Activated T-cell treated with anti-CD3 and anti-CD28 coated beads for 48 hours (primary cell): ENCODE measurements around the gene SERPINB4.
"Not testable (repeated sequence)": the region's sequence is repeated elsewhere in the genome, so short reads cannot be mapped to it uniquely, and the experiment has no call there.

Experiments
- DNase-seq: peaks from one replicate; pipeline ENCODE4 v3.0.0-alpha.2; 2020; ENCODE audit warnings: low read depth

Gene SERPINB4

DNA sequence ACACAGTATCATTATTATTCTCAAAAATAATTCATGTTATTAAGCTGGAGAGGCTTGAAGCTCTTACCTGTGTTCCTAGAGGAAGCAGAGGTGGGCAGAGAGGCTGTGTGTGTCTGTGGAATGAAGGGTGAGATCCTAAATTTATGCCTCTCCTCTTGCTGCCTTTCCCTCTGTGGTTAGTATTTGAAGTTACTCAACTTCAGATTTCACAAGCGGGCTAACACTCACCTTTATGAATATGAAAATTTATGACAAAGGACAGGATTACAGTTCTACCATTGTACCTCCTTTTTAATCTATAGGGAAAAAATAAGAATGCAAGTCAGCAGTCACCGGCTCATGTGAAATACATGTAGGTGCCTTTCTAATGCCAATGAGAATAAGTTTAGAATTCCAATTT, at the start of gene SERPINB4:
Gene SERPINB4, minus strand, starts transcription at position 115 of the 400 bp plus-strand sequence. CDS start 679 bp downstream, outside the sequence.
- DNase-seq, result not testable (repeated sequence)

- DNase-seq, result no peak
These were observed 45.0 kb upstream of the SERPINB4 start for GRCh38 chr18:63689064-63689463.

DNA sequence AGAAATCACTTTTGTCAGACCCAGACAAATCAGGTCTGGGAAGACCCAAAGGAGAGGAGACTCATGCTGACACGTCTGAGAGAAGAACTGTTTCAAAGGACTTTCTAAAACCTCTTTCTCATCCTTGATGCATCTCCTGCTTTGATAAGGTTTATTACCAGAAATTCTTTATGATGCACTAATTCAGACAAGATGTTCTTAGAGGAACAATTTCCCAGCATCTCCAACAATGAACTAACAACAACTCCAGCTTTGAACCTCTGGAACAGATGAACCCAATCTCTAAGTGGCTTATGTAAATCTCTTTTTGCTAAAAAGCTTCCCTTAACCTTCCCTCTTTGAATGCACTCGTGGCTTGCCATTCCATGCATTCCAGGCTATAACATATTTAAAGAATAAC, 42.8 kb upstream of the SERPINB4 start:
- no peak for DNase-seq

- DNase-seq, result no peak
These were observed 40.7 kb upstream of the SERPINB4 start for GRCh38 chr18:63684718-63685117.

DNA sequence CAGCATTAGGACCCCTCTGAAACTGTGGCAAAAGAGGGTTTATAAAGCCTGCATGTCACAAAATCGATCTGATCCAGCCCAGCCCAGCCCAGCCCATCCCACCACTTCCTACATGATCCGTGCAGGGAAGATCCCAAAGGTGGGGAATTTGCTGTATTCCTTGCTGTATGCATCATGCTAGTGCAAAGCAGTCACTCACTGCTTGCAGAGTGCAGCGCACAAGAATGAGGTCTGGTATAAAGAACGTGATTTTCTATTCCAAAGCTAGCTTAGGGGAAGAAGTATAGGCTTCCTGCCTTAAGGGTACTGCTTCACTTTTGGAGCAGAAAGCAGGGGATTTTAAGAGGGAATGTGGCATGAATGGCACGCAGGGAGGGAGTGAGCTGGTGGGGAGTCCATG, 39.8 kb upstream of the SERPINB4 start:
- no peak for DNase-seq

DNA sequence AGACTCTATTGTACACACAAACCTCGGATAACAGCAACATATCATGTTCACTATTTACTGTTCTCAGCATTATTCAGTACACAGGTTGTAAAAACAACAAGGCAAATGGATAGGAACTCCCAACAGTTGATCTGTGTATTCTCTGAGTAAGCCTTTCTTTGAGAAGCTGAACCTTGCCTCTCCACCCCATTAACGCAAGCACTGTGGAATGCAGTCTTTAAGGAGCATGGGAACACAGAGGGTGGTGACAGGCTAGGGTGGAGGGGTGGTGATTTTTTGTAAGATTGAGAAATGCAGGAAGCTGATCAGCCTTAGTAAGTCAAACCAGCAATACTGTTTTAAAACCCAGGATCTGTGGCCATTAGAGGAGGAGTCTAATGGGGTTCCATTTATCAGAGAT, 39.1 kb upstream of the SERPINB4 start:
- DNase-seq, result no peak

- no peak for DNase-seq
These were observed 37.6 kb upstream of the SERPINB4 start for GRCh38 chr18:63681449-63682340.

DNA sequence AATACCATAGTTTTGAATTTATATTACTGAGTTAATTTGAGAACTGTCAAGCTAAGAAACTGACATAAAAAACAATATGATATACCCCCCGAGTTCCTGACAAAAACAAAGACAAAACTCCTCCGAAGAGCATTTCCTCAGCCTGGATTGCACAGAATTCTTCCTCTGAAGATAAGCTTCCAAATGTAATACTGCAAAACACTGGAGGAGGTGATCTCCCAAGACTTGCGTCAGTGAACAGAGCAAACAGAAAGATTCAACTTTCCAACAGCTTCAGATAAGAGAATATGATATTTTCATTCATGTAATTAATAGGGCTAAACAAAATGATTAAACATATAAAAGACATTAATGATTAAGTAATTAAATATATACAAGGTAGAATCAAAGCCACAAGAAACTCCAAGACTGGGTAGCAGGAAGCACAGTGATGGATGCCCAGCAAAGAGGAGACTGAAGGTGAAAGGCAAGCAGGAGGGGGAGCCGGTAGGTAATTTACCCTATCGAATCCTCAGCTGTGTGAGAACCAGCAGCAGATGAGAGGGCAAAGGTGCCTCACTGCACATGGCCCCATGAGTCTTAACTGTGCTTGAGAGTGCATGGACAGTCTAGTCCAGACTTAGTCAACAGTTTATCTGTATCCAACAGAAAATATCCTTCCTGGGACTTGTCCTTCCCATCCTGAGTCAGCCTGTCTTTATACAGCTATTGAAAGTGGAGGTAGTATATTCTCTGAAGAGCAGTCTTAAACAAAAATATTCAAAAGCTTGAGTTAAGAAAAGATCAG, 36.0 kb upstream of the SERPINB4 start:
- no peak for DNase-seq

GRCh38 chr18:63677500-63678225, 33.6 kb upstream of the SERPINB4 start:
- no peak for DNase-seq

GRCh38 chr18:63676526-63677323, 32.7 kb upstream of the SERPINB4 start:
- DNase-seq, result no peak

DNA sequence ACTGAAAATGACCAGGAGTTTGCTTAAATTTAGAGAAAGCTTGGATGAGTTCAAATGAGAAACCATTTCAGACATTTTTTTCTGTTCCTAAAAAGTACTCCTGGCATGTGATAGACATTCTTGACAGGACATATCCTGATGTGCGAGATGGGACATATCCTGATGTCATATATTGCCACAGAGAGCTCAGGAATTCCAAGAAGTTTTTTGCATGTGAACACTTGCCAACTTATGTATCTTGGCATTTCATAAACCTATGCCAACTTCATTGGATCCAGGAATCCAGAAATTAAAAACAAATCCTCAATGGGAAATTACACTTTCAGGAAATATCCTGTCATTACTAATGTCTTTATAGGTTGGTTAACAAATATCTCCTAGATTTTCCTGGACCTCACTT, 20.5 kb upstream of the SERPINB4 start:
- no peak for DNase-seq

GRCh38 chr18:63661750-63662149, 17.7 kb upstream of the SERPINB4 start, which contains the start of gene SERPINB3:
TSS of gene SERPINB3 (minus strand) at chr18:63661893. CDS start at chr18:63661216, 677 bp downstream.
- DNase-seq, result not testable (repeated sequence)

- not testable (repeated sequence) for DNase-seq
These were observed 14.9 kb upstream of the SERPINB4 start for GRCh38 chr18:63658920-63659319.

DNA sequence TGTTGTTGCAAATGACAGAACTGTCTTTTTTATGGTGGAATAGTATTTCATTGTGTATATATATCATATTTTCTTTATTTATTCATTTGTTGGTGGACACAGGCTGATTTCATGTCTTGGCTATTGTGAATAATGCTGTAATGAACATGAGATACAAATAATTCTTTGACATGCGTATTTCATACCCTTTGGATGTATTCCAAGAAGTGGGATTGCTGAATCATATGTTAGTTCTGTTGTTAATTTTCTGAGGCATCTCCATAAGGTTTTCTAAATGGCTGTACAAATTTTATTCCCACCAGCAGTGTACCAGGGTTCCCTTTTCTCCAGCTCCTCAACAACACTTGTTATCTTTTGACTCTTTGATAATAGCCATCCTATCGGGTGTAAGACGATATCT, 6.2 kb upstream of the SERPINB4 start:
- DNase-seq, result not testable (repeated sequence)

- DNase-seq, result no peak
These were observed 4.2 kb upstream of the SERPINB4 start for GRCh38 chr18:63648241-63648640.

DNA sequence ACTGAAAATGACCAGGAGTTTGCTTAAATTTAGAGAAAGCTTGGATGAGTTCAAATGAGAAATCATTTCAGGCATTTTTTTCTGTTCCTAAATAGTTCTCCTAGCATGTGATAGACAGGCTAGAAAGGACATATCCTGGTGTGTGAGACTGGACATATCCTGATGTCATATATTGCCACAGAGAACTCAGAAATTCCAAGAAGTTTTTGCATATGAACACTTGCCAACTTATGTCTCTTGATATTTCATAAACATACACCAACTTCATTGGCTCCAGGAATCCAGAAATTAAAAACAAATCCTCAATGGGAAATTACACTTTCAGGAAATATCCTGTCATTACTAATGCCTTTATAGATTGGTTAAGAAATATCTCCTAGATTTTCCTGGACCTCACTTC, 2.9 kb upstream of the SERPINB4 start:
- DNase-seq, result no peak

DNA sequence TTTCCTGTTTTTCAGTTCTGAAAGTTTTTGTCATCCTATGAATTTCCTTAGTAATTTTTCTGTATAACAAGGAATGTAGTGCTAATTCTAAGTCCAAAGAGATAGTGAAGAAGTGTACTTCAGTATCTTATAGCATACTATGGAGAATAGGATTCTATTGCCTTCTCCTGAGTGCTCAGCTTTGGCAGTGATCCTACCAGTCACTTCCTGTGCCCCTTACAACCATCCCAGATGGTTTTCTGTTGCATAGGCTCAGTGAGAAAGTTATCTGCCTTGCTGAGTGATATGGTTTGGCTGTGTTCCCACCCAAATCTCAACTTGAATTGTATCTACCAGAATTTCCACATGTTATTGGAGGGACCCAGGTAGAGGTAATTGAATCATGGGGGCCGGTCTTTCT, 638 bp upstream of the SERPINB4 start:
- not testable (repeated sequence) for DNase-seq

- not testable (repeated sequence) for DNase-seq
These were observed 1.2 kb downstream of the SERPINB4 start for GRCh38 chr18:63642668-63643356.

GRCh38 chr18:63641157-63641680, 2.8 kb downstream of the SERPINB4 start:
- DNase-seq, result not testable (repeated sequence)

DNA sequence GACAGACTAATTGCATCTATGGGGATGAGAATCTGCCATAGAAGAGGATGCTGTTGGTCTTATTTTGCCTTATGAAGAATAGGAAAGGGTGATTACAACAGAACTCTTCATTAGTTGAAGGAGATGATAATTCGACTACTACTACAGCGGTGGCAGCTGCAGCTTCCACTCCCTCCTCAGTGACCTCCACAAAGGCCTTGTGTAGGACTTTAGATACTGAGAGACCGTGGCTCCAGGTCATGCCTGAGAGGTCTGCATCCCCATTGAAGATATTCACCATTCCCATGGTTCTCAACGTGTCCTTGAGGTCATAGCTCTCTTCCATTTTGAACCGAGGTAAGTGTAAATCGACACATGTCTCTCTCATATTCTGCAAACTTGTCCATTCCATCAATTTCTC, 6.4 kb downstream of the SERPINB4 start:
- DNase-seq, result no peak
